Aortic smooth muscle cell (primary cell): ENCODE measurements around the gene IMP4. TPM values are rescaled to one million over a fixed set of nuclear protein-coding genes. Genes with fewer than 3 reads are reported as not detected.

Source experiments
- total RNA-seq: library from RNA; depleted of rRNA; stranded (reverse); fragments of >200 nt; gene quantifications from 2 replicates; pipeline ENCODE4 v1.2.3, GENCODE V29; 2014

The IMP4 gene, protein sequence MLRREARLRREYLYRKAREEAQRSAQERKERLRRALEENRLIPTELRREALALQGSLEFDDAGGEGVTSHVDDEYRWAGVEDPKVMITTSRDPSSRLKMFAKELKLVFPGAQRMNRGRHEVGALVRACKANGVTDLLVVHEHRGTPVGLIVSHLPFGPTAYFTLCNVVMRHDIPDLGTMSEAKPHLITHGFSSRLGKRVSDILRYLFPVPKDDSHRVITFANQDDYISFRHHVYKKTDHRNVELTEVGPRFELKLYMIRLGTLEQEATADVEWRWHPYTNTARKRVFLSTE
- total RNA-seq = 58.9 and 89.7 TPM in 2 replicates

GRCh38 chr2:130342533-130343275 is at the start of gene IMP4:
TSS of gene IMP4 (plus strand) at chr2:130342897. CDS start at chr2:130342933, 36 bp downstream.

GRCh38 chr2:130355578-130356431 is 13.1 kb downstream of the IMP4 start, which contains the start of gene PTPN18:
TSS of gene PTPN18 (plus strand) at chr2:130356056. CDS start at chr2:130356108, 52 bp downstream.

Other genes starting within 250 kb of the IMP4 start
- not detected in 2 replicates for gene POTEF, start 213.7 kb upstream of the IMP4 start, total RNA-seq
- 6.8 and 7.1 TPM in 2 replicates for gene CCDC74B, start 197.8 kb upstream of the IMP4 start, total RNA-seq
- gene SMPD4, start 161.3 kb upstream of the IMP4 start, total RNA-seq = 9.8 and 13.1 TPM in 2 replicates
- 187 and 204 TPM in 2 replicates for gene MZT2B, start 160.6 kb upstream of the IMP4 start, total RNA-seq
- gene TUBA3E, start 144.5 kb upstream of the IMP4 start, total RNA-seq = not detected in 2 replicates
- 14.7 and 14.9 TPM in 2 replicates for gene PTPN18, start 13.2 kb downstream of the IMP4 start, total RNA-seq
- gene POTEI, start 166.4 kb downstream of the IMP4 start, total RNA-seq = not detected in 2 replicates
- not detected in 2 replicates for gene CFC1B, start 178.3 kb downstream of the IMP4 start, total RNA-seq